NCI-H2081 treated with DMSO at 0.1 percent for 48 hours (cell line): ENCODE measurements around the gene CFAP46.
"Not testable (repeated sequence)": the region's sequence is repeated elsewhere in the genome, so short reads cannot be mapped to it uniquely, and the experiment has no call there.

Experiments
- DNase-seq: peaks from one replicate; lab custom pipeline; 2025; lab: John Stamatoyannopoulos, UW

Gene CFAP46

DNA sequence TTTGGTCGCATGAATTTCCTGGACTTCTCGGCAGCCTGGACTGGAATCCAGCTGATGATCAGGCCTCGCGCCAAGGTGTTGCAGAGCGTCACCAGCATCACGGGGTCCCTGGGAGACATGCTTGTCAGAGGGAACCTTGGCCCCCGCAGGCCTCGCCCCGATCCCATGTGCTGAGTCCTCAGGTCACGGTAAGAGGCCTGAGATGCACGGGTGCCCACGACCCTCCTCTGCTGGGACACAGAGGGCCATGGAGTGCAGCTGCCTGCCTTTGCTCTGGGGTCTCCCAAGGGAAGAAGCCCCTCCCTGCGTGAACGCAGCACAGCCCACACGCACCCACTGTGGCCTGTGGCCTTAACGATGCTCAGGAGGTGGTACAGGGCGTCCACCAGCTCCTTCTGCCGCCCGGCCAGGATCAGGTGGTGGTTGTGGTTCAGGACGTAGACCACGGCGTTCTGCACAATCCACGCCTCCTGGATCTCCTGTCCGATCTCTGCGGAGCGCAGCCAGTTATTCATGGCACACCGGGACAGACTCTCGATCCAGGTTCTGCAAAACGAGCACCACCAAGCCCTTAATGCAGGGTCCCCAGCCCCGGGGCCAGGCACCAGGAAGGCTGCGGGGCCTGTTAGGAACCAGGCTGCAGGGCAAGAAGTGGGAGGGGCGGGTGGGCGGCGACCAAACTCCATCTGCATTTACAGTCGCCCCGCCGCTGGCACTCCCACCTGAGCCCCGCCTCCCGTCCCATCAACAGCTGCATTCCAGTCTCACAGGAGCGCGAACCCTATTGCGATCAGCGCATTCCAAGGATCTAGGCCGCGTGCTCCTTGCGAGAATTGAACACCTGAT, 29.4 kb downstream of the CFAP46 start:
- DNase-seq: no peak

DNA sequence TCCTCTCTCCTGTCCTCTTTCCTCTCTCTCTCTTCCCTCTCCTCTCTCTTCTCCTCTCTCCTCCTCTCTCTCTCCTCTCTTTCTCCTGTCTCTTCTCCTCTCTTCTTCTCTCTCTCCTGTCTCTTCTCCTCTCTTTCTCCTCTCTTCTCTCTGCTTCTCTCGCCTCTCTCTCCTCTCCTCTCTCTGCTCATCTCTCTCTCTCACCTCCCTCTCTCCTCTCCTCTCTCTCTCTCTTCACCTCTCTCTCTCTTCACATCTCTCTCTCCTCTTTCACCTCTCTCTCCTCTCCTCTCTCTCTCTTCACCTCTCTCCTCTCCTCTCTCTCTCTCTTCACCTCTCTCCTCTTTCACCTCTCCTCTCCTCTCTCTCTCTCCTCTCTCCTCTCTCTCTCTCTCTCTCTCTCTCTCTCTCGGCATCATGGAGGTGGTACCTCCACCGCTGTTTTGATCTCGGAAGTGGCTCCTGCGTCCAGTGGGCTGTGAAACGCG, 30.1 kb downstream of the CFAP46 start:
- DNase-seq: no peak

DNA sequence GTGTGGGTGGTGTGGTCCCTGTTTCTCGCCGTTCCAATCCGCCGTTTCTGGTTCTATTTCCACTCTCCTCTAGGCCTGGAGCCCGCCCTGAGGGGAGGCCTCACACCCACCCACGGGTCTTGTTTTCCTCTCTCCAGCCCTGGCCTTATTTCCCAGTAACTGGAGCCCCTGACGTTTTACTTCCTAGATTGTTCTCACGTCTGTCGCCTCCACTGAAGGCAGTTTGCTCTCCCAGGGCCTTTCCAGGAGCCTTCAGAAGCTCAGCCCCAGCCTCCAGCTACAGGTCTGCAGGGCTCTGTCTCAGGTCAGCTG, 30.6 kb downstream of the CFAP46 start:
- no peak for DNase-seq

DNA sequence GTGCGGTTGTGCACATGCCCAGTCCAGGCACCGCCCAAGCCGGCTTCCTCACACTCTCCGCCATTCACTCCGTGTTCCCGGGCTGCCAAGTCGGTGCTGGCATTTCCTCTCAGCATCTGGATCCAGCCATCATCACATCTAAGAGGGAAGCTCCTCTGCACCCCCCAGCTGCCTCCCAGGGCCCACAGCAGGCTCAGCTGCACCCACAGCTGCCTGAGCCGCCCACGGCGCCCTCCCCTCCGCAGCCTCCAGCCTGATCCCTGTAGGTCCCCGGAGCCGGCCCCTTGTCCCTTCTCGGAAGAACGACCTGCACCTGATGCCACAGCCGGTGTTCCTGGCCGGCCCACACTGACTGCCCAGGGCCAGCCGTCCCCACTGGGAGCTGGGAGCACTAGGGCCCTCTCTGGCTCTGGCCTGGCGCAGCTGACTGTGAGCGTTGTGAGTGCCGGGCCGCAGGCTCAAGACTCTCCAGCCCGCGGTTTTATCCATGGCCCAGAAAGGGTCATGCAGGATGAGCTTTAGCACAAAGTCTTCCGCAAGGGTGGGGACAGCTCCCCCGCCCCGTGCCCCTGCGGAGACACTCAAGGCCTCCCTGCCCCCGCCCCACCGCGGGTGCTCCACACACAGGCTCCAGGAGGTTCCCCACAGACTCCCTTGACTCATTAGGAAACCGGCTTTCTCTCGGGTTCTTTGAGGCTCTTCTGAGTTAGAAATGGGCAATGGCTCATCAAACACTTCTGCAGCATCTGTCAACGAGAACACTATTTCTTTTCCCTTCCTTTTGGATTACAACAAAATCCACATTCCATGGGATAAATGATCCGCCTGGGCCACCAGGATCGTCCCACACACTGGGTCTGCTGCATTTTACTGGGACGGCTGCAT, 31.2 kb downstream of the CFAP46 start:
- no peak for DNase-seq

DNA sequence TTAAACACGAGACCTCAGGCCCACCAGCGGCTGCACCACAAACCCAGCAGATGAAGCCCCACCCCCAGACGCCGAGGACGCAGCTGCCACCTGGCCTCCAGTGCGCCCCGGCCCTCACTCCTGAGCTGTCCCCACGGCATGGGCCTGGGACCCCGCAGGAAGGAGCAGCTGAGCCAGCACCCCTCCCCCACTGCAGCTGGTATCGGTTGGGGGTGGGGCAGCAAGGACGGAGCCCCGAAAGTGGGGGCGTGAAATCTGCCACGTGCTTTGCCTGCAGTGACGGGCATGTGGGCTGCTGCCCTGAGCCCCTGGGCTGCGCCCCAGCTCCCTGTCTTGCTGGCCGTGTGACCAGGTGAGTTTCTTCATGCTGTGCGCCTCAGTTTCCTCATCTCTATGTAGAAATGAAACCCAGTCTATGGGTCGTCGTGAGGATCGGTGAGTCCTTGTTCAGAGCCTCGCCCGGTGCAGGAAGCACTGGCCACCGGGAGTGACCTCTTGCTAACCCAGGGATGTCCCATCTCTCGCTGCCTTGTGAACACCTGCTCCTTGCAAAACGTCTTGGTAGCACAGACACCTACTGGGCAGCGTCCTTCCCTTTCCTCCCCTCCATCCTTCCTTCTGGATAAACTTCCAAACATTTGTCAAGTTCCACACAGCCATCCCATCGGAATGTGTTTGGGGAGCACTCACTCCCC, 32.0 kb downstream of the CFAP46 start:
- no peak for DNase-seq

DNA sequence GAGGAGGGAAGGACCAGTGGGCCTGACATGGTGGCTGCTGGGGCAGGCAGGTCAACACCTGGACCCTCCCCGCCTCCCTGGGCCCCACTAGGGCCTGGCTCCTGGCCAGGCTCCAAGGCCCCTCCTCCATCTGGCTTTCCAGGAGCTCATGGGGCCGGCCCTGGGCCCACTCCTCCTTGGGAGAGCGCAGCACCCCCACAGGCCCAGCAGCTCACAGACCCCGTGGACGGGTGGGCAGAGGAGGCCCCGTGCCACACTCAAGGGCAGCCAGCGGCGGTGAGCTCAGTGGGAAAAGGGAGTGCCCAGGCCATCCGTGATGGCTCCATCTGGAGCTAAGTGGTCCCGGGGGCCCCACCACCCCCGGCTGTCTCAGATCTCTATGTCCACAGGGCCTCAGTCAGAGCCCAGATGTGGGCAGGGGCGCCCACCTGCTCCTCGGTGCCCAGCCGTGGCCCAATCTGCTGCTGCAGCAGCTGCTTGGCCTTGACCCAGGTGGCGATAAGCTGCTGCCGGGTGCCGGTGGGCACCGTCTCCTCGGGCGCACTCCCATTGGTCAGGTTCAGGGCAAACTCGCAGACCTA, 32.8 kb downstream of the CFAP46 start:
- DNase-seq: no peak

DNA sequence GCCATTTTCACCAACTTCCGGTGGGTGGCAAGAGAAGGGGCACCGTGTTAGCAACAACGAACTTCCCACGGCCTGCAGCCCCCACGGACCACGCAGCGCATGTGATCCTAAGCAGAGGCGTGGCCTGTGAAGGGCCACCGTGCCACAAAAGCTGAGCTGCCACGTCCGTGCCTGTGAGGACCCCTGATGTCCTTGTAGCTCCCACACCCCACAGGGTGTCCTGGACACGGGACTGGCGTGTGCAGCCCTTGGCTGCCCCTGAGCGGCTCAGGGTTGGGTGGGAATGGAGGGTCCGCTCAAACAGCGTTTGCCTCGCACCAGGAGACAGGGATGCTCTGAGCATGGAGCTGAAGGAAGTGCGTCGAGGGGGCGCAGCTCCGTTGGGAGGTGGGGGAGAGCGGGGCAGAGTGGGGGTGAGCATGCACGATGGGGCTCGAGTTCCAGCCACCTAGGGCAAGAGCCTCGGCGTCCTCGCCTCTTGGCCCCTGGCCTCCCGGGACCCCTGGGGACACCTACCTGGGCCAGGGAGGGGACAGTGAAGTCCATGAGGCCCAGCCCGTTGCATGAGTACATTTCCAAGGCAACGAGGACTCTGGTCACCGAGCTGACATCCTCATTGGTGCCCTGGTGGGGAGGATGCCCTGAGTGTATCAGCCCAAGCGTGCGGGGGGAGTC, 33.6 kb downstream of the CFAP46 start:
- no peak for DNase-seq

DNA sequence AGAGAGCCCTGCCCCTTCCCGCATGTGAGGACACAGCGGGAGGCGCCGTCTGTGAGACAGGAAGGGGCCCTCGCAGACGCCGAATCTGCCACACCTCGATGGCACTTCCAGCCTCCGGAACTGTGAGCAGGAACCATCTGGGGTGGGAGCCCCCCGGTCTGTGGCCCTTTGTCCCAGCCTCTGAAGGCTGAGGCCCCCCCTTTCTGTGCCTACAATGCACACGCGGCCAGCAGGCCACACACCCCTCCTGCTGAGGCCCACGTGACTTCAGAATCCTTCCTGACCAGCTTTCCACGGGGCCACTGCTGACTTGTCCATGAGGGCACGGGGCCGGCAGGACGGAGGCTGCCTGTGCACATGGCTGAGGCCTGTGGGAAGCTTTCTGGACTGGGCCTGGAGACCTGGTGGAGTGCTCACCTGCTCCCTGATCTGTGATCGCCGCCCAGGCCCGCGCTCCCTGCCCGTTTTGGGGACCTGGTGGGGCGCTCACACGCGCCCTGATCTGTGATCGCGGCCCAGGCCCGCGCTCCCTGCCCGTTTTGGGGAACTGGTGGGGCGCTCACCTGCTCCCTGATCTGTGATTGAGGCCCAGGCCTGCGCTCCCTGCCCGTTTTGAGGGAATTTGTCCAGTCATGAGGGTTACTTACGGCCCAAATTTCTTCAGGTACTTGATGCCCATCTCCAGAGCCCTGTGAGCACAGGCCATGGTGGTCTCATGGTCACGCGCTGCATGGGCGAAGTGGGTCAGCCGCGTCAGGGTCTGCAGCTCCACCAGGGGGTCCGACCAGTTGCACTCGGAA, 34.3 kb downstream of the CFAP46 start:
- no peak for DNase-seq

DNA sequence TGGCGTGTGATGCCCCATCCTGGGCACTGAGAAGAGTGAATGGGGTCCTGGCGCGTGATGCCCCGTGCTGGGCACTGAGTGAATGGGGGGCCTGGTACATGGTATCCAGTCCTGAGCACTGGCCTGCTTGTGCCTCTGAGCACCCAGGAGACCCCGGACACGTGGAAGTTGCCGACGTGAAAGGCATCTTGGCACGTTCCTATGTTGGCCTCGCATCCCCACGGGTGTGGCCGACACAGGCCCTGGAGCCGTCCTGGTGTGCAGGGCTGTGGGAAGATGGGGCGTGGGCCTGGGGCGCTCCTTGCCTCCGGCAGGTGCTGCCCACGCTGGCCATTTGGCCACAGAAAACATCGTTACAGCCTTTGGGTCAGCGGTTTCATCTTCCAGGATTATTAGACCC, 35.5 kb downstream of the CFAP46 start:
- no peak for DNase-seq

DNA sequence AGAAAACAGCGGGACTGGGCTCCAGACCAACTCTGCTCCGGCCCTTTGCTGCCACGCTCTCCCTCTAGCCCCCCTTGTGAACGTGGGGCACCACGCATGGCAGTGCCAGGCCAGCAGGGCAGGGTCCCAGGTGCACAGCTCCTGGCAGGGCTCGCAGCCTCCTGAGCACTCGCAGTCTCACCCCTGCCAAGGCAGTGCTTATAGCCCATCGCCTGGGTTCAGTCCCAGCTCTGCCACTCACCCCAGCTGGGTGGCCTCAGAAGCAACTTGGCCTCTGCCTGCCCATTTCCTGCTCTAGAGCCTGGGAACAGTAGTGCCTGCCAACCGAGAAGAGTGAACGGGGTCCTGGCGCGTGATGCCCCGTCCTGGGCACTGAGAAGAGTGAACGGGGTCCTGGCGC, 36.3 kb downstream of the CFAP46 start:
- DNase-seq: no peak

DNA sequence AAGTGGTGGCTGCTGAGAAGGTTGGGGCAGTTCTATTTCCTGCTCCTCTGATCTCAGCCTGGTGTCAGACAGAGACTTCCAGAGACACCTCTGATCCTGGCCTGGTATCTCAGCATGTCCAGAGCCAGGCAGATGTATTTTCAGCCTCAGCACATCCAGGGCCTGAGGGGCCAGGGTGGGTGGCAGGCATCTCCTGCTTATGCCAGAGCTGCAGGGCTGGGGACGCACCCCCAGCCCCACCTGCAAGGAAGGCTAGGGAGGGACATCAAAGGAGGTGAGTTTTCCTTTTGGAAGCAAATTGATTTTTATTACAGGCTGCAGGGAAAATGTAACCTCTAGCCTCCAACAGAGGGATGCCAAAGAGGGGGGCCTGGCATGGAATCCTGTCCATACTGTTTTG, 36.7 kb downstream of the CFAP46 start:
- no peak for DNase-seq

DNA sequence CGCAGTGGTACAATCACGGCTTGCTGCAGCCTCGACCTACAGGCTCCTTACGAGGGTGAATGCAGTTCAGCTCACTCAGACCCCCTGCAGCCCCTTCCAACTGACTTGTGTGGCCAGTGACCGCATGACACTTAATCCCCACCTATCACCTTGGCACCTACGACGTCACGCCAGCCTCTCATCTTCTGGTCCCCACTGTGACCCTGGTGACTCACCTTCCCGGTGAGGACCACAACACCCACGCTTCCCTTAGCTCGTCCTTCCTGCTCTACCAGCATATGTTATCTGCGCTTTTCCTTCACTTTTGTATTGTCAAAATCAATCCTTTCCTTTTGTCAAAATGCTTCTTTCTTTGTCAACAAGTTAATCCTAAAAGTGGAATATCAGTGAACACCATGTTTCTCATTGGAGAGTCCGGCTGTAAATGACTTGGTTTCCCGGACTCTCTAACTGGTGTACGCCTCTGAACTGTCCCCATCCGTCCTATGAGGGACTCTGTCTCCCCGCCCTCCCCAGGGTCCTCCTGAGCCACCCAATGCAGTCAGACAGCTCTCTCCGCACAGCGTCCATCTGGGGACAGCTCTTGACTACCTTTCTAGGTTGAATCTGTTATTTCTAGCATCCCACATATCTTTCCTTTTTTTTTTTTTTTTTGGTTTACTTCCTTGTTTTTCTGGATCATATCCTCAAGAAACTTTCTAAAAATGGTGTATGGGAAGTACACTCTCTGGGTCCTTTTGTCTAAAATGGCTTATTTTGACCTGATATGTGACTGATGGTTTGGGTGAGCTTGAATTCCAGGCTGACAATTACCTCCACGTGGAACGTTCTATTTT, 37.3 kb downstream of the CFAP46 start:
- no peak for DNase-seq

DNA sequence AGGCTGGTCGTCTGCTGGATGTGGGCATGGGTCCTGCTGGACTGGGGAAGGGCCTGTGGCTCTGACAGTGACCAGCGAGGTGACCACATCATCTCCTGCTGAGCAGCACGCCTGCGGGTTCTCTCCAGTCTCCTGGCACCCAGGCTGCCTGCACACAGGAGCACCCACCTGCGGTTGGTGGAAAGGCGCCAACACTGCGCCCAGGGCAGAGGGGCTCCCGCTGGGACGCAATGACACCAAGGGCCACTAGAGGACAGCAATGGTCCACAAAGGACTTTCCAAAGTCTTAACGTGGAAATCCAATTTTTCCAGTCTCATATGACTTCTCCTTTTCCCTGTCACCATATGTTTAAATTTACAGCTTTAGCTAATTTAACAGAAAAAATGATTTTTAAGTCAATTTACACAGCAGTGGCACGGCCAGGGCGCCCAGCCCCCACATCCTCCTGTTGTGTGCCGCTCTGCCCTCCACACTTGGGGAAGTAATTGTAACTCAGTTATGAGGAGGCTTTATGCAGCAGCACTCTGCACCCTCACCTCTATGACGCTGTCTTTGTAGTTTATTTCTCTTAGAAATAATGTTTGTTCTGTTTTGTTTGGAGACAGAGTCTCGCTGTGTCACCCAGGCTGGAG, 38.1 kb downstream of the CFAP46 start:
- DNase-seq: no peak

DNA sequence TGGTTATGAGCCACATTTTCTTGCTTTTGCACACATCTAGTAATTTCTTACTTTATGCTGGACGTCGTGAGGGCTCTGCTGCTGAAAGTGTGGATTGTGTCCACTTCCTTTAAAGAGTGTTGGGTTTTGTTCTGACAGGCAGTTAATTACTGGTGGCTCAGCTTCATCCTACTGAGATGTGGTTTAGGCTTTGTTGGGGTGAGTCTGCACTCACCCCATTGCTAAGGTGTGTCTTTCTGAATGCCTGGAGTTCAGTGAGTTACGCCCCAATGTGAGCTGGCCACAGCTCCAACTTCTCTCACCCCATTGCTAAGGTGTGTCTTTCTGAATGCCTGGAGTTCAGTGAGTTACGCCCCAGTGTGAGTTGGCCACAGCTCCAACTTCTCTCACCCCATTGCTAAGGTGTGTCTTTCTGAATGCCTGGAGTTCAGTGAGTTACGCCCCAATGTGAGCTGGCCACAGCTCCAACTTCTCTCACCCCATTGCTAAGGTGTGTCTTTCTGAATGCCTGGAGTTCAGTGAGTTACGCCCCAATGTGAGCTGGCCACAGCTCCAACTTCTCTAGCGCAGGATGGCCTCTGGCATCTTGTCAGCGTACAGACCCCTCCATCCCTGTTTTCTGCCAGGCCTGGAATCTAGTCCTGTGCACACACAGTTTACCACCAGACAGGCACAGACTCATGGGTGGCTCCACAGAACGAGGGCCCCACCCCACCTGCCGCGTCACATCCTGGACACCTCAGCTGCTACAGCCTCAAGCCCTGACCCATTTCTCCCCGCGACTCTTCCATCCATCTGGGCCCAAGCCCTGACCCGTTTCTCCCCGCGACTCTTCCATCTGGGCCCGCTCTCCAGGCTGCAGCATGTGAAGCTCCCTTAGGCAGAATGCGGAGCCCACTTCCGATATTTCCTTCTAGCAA, 39.5 kb downstream of the CFAP46 start:
- DNase-seq: not testable (repeated sequence)

DNA sequence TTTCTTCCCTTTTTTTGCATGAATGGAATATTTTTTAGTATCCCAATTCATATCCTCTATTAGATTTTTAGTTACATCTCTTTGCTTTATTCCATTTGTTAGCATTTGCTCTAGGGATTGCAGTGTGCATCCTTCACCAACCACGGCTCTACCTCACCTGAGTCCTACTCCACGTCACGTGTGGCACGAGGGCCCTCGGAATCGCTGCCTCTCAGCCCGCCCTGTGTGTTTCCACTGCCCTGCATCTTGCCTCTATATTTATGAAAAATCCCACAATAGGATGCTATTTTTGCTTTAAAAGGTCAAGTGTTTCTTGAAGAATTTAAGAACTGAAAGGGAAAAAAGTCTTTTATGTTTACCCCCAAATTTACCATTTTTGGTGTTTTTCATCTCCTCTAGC, 41.0 kb downstream of the CFAP46 start:
- no peak for DNase-seq

DNA sequence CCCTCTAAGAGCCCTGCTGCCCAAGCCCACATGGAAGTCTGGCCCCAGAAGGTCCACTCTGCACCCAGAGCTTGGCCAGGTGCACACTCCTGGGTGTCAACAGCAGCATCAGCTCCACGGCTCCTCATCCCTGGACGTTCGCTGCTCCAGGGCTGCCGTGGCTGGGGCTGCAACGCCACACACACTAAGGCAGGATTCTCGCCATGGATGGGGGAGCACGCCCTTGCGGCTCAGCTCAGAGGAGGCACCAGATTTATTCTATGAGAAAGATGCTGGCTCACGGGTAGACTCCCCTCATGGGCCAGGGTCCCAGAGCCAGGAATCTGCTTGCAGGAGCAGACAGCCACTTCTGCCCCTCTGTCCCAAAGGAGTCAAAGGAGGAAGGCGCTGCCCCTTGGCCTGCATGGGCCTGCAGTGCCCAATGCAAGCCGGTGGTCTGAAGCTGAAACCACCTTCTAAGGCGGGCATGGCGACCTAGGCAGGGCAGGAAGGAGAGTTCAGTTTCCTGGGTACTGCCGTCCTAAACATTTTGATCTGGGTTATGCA, 42.1 kb downstream of the CFAP46 start:
- DNase-seq: no peak

DNA sequence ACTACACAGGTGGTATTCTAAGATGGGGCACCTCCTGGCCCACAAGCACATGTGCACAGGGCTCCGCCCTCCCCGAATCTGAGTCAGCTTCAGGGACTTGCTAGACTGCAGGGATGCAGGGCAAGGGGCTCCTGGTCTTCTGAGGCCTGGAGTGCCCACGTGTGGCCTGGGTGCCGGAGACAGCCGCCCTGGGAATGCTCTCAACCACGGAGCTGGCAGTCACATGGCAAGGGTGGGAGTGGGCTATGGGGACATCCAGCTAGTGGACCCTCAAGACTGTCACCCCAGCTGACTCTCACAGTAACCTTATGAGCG, 42.7 kb downstream of the CFAP46 start:
- no peak for DNase-seq

DNA sequence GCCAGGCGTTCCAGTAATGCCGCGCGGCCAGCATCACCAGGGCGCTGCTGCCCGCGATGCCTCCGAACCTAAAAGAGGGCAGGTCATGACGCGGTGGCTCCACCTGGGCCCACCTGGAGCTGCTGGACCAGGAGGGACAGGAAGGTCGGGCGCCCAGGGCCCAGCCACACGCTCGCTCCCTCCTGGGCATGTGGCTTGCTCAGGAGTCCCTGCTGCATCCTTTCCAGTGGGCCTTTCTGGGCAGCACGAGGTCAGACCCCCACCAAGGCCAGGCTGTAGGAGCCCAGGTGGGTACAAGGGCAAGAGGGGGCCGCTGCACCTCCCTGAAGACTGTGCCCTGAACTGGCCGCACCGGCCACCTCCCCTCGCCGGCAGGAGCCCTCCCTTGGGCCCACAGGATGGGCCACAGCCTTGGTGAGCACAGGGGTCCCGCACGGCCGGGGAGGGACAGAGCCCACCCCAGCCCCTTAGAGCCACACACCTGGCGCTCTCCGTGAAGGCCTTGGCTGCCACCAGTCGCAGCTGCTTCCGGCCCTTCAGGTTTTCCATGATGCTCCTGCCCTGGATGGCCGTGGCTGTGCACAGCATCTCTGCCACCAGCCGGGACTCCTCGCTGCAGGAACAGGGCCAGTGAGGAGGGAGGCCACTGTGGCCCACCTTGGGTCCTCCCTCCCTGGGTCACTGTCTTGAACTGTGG, 43.2 kb downstream of the CFAP46 start:
- no peak for DNase-seq
